ENCODE measurements around the gene A4GNT. TPM values are rescaled to one million over a fixed set of nuclear protein-coding genes. Genes with fewer than 3 reads are reported as not detected.
A peak's percentile ranks its signal among the peaks of the same experiment; 100 is the strongest.

Gene A4GNT
- total RNA-seq, 2 experiments from 2014 or later: not detected

- DNase-seq: no peak
- ChIA-PET POLR2A (no interaction called here), CTCF (no interaction called here)
- Mint-ChIP-seq H3K4me3 (no peak overlapping the region), H3K4me1 (no peaks in the 10 kb centered on the region), H3K36me3 (ENCODE audit: low read depth) (no peaks in the 10 kb centered on the region), H3K9me3 (no peaks in the 10 kb centered on the region), H3K27me3 (peaks cover 14% of the 10 kb centered on the region), H3K27ac (no peak overlapping the region)
These were observed 4.0 kb upstream of the A4GNT start for GRCh38 chr3:138136201-138136600.

- no peaks in the 10 kb centered on the region for H3K9me3 Mint-ChIP-seq
- POLR2A ChIA-PET: no interaction called here
- H3K4me3 Mint-ChIP-seq: no peak overlapping the region
- H3K4me1 Mint-ChIP-seq: no peaks in the 10 kb centered on the region
- no peak for DNase-seq
- H3K36me3 Mint-ChIP-seq (ENCODE audit: low read depth): no peaks in the 10 kb centered on the region
- no peak overlapping the region for H3K27ac Mint-ChIP-seq
- H3K27me3 Mint-ChIP-seq: peaks cover 15% of the 10 kb centered on the region
- CTCF ChIA-PET: no interaction called here
These were observed 3.6 kb upstream of the A4GNT start for GRCh38 chr3:138135833-138136194.

DNA sequence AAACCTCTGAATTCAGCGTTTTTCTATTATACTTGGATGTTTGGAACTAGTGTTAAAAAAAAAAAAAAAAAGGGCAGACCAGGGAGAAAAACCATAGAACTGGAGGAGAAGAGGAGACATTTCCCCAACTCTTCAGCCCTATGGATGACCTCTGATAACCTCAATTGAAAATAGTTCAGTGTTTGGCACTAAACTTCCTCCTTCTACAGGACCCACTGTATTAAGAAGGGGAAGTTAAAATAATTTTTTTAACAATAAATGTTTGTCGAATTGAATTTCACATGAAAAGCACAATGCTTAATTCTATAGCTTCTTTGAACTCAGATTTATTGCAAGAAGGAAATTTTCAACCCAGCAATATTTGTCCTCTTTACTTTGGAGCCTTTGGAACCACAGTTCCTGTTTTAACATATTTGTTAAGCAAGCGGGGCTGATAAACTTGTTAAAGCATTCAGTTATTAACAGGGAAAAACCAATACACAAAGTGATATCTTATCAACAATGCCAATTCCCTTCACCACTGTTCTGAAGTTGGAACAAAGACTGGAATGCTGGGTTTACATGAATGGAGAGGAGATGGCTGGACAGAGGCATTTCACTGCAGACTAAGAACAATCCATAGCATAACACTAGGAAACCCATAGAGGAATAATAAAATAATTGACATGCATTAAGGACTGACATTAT is 3.1 kb upstream of the A4GNT start:
- POLR2A ChIA-PET: no interaction called here
- no peak overlapping the region for H3K4me3 Mint-ChIP-seq
- DNase-seq: no peak
- no peaks in the 10 kb centered on the region for H3K36me3 Mint-ChIP-seq (ENCODE audit: low read depth)
- H3K9me3 Mint-ChIP-seq: no peaks in the 10 kb centered on the region
- CTCF ChIA-PET: no interaction called here
- no peak overlapping the region for H3K27ac Mint-ChIP-seq
- peaks cover 16% of the 10 kb centered on the region for H3K27me3 Mint-ChIP-seq
- no peaks in the 10 kb centered on the region for H3K4me1 Mint-ChIP-seq

- no peak for DNase-seq
- Mint-ChIP-seq H3K36me3 (ENCODE audit: low read depth) (no peaks in the 10 kb centered on the region), H3K27ac (no peak overlapping the region), H3K27me3 (peaks cover 15% of the 10 kb centered on the region), H3K9me3 (no peaks in the 10 kb centered on the region), H3K4me3 (no peak overlapping the region), H3K4me1 (no peaks in the 10 kb centered on the region)
- CTCF ChIA-PET: interaction anchor here (1.0 kb wide), 1 partner anchor 14 kb away, joined by 4 read pairs; no protein-coding TSS in a partner anchor
- POLR2A ChIA-PET: no interaction called here
These were observed 4.4 kb downstream of the A4GNT start for GRCh38 chr3:138127636-138128365.

DNA sequence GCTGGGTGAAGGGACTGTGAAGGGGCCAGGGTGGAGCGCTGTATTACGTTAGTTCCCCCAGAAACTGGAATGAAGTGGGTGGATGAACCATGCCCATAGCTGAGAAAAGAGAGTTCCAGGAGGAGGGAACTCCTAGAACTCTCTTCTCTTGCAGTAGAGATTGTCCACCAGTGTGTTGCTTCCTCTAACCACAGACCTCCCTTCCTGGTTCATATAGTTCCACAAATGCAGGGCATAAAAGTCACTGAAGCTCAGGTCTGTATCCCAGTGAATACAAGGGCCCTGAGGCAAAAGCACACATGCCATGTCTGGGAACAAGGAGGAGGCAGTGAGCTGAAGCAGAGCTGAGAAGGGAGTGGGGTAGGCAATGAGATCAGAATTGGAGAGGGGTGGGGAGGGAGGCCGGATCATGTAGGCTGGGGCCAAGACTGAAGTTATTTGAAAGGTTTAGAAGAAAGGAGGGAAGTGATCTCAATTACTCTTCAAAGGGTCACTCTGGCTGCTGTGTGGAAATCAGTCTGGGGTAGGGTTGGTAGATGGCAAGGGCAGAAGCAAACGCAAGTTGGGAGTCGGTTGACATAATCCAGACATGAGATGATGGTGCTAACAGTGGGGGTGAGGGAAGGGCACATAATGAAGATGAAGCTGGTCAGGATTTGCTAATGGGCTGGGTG is 6.5 kb downstream of the A4GNT start:
- POLR2A ChIA-PET: no interaction called here
- Mint-ChIP-seq H3K4me1 (no peaks in the 10 kb centered on the region), H3K4me3 (no peak overlapping the region), H3K27ac (no peak overlapping the region), H3K36me3 (ENCODE audit: low read depth) (no peaks in the 10 kb centered on the region), H3K27me3 (peaks cover 8% of the 10 kb centered on the region), H3K9me3 (no peaks in the 10 kb centered on the region)
- CTCF ChIA-PET: no interaction called here
- no peak for DNase-seq

DNA sequence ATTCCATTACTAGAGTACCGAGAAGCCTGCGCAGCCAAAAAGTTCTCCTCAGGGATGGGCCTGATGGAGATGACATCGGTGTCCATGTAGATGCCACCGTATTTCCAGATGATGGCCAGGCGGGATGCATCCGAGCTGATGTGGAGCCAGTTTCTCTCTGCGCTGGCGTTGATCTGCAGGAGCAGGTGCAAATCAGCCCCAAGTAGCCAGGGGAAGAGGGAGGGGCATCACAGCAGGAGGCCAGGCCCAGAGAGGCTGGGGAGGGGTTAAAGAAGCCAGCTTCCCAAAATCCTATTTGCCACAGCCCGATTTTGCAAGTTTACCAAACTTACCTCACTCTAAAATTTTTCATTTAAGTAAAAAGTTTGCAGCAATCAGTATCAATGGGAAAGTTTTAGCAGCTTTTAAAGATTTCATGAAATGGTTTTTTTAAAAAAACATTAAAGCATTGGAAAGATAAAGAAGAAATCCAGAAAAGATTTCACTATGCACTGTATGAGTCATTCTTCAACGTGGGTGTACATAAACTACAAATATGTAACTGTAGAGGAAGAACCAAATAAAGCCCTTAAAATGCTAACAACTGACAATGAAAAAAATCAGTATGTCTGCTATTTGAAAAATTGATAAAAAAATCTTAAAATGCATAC is 7.4 kb downstream of the A4GNT start:
- Mint-ChIP-seq H3K27ac (no peak overlapping the region), H3K4me1 (no peaks in the 10 kb centered on the region), H3K4me3 (no peak overlapping the region), H3K9me3 (no peaks in the 10 kb centered on the region), H3K36me3 (ENCODE audit: low read depth) (no peaks in the 10 kb centered on the region), H3K27me3 (peaks cover 8% of the 10 kb centered on the region)
- ChIA-PET CTCF (no interaction called here), POLR2A (no interaction called here)
- no peak for DNase-seq

DNA sequence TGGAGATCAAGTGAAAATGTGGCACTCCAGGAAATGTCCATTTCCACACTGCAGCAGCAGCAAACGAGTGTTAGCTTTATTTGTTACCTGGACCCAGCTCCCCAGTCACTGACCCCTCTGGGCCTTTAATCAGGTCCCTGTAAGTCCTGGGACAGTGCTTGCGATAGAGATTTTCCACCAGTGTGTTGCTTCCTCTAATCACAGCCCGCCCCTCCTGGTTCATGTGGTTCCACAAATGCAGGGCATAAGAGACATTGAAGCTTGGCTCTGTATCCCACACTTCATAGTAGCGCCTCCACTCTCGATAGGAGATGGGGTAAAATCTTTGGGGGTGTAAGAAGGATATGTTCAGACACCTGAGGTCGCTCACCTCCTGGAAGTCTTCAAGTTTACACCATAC is 8.0 kb downstream of the A4GNT start:
- H3K27ac Mint-ChIP-seq: no peak overlapping the region
- no peaks in the 10 kb centered on the region for H3K9me3 Mint-ChIP-seq
- H3K36me3 Mint-ChIP-seq (ENCODE audit: low read depth): no peaks in the 10 kb centered on the region
- POLR2A ChIA-PET: no interaction called here
- no peak overlapping the region for H3K4me3 Mint-ChIP-seq
- peaks cover 8% of the 10 kb centered on the region for H3K27me3 Mint-ChIP-seq
- no peaks in the 10 kb centered on the region for H3K4me1 Mint-ChIP-seq
- CTCF ChIA-PET: no interaction called here
- DNase-seq: no peak

- POLR2A ChIA-PET: no interaction called here
- H3K36me3 Mint-ChIP-seq (ENCODE audit: low read depth): no peaks in the 10 kb centered on the region
These were observed 12.8 kb downstream of the A4GNT start for GRCh38 chr3:138119423-138119766.

GRCh38 chr3:138118612-138119422 is 13.4 kb downstream of the A4GNT start:
- H3K4me3 Mint-ChIP-seq: no peak overlapping the region
- H3K27me3 Mint-ChIP-seq: peaks cover 34% of the 10 kb centered on the region
- no peak overlapping the region for H3K27ac Mint-ChIP-seq
- CTCF ChIA-PET: interaction anchor here (0.6 to 2.9 kb wide), 13 partner anchors 11 to 1225 kb away, joined by 3 to 17 read pairs (median 4); partner anchors contain the start of gene A4GNT
- no peaks in the 10 kb centered on the region for H3K9me3 Mint-ChIP-seq
- POLR2A ChIA-PET: no interaction called here
- DNase-seq: peak; percentile 68
- no peaks in the 10 kb centered on the region for H3K36me3 Mint-ChIP-seq (ENCODE audit: low read depth)
- peaks cover 7% of the 10 kb centered on the region for H3K4me1 Mint-ChIP-seq

More at GRCh38 chr3:138119423-138119766, 12.8 kb downstream of the A4GNT start:
- peaks cover 29% of the 10 kb centered on the region for H3K27me3 Mint-ChIP-seq
- no peak for DNase-seq
- no peak overlapping the region for H3K4me3 Mint-ChIP-seq
- H3K4me1 Mint-ChIP-seq: peaks cover 7% of the 10 kb centered on the region
- CTCF ChIA-PET: interaction anchor here (0.6 to 2.9 kb wide), 5 partner anchors 39 to 1225 kb away, joined by 3 to 17 read pairs (median 4); no protein-coding TSS in a partner anchor
- H3K27ac Mint-ChIP-seq: no peak overlapping the region
- H3K9me3 Mint-ChIP-seq: no peaks in the 10 kb centered on the region

GRCh38 chr3:138114988-138115971 is 16.9 kb downstream of the A4GNT start, which contains the start of gene DZIP1L:
Gene DZIP1L, minus strand, starts transcription at chr3:138115608. Its CDS starts 11,637 bp downstream, at chr3:138103971.
- peaks cover 7% of the 10 kb centered on the region for H3K4me1 Mint-ChIP-seq
- no peaks in the 10 kb centered on the region for H3K9me3 Mint-ChIP-seq
- H3K27ac Mint-ChIP-seq: no peak within 1 kb of the TSS
- peak within 1 kb of the TSS; percentile 73 for H3K4me3 Mint-ChIP-seq
- no peaks in the 10 kb centered on the region for H3K36me3 Mint-ChIP-seq (ENCODE audit: low read depth)
- peak; percentile 17 for DNase-seq
- ChIA-PET POLR2A (interaction anchor here (0.6 kb wide), 1 partner anchor 691 kb away, joined by 4 read pairs; no protein-coding TSS in a partner anchor), CTCF (interaction anchor here (1.1 to 1.7 kb wide), 3 partner anchors 44 to 49 kb away, joined by 4 to 9 read pairs (median 5); no protein-coding TSS in a partner anchor)
- H3K27me3 Mint-ChIP-seq: peaks cover 39% of the 10 kb centered on the region

DNA sequence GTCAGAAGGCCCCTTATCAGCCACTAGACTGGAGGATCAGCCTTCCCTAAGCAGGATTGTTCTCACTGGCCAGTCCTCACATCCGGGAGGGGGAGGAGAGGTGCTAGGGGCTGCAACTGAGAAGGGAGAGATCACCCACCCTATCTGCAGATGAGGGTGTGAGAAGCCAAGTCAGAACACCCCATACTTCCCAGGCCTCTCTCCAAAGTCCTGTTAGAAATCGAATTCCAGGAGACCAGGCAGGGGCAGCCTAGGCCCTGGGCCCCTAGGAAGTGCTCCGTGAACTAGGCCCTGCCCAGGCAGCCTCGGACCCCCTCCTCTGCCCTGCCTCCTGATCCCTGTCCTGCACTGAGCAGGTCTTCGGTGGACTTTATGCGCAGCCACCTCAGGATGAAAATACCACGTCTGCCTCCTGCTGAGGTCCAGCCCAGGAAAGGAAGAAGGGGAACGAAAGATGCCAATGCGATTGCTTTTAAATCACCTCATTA is 17.7 kb downstream of the A4GNT start:
- peaks cover 38% of the 10 kb centered on the region for H3K27me3 Mint-ChIP-seq
- no peaks in the 10 kb centered on the region for H3K36me3 Mint-ChIP-seq (ENCODE audit: low read depth)
- no peak overlapping the region for H3K27ac Mint-ChIP-seq
- no peaks in the 10 kb centered on the region for H3K9me3 Mint-ChIP-seq
- H3K4me3 Mint-ChIP-seq: peak overlapping the region; percentile 73
- CTCF ChIA-PET: no interaction called here
- no peak for DNase-seq
- peaks cover 7% of the 10 kb centered on the region for H3K4me1 Mint-ChIP-seq
- POLR2A ChIA-PET: no interaction called here
